Endothelial cell of umbilical vein (primary cell): ENCODE measurements around the gene PDXDC1.

Experiments used
- CTCF ChIP-seq, 2 donors: IDR thresholded peaks; 1 replicate in 1 of 2; 2 replicates in 1 of 2; pipeline ENCODE4 v1.5.1; 2011; ENCODE audit warnings: low read length in 2 of 2, mild to moderate bottlenecking in 2 of 2, moderate library complexity in 2 of 2, control low read depth in 1 of 2, inconsistent platforms in 1 of 2, low read depth in 1 of 2; ENCODE audit not compliant: insufficient read depth in 1 of 2; ENCODE audit errors: extremely low read depth in 1 of 2
- EZH2 ChIP-seq: IDR thresholded peaks from 2 replicates; pipeline ENCODE4 v1.6.1; 2012; ENCODE audit warnings: borderline replicate concordance, low read depth, mild to moderate bottlenecking, moderate library complexity, low read length, inconsistent platforms; ENCODE audit not compliant: severe bottlenecking
- POLR2A ChIP-seq: IDR thresholded peaks from 2 replicates; pipeline ENCODE4 v1.6.1; 2012; ENCODE audit warnings: low read depth, mild to moderate bottlenecking, control low read depth, low read length
- POLR2AphosphoS5 ChIP-seq: IDR thresholded peaks from 2 replicates; pipeline ENCODE4 v1.6.1; 2012; ENCODE audit warnings: low read depth, mild to moderate bottlenecking, control low read depth, low read length, moderate library complexity; ENCODE audit not compliant: insufficient read depth

- no peak for TF ChIP-seq CTCF (IDR thresholded peaks at IDR 0.05; ENCODE audit: extremely low read depth in 1 of 2, insufficient read depth in 1 of 2, low read depth in 1 of 2, low read length in 2 of 2)
- TF ChIP-seq EZH2, result no peak
- no peak for TF ChIP-seq POLR2A
- no peak for TF ChIP-seq POLR2AphosphoS5
Observed at GRCh38 chr16:15054357-15055140, 79.7 kb downstream of the PDXDC1 start.
